SK-N-MC (cell line): Measurements from ENCODE around the gene ST7L.

Experiments used
- EZH2 ChIP-seq: fragments of 200-600 bp; sonication (generic); IDR thresholded peaks from one replicate; pipeline ENCODE4 v1.6.1; 2017; ENCODE audit warnings: antibody characterized with exemption
- POLR2AphosphoS5 ChIP-seq: IDR thresholded peaks from 2 replicates; pipeline ENCODE4 v1.6.1; 2012; ENCODE audit warnings: mild to moderate bottlenecking, low read depth, low read length, borderline replicate concordance

DNA sequence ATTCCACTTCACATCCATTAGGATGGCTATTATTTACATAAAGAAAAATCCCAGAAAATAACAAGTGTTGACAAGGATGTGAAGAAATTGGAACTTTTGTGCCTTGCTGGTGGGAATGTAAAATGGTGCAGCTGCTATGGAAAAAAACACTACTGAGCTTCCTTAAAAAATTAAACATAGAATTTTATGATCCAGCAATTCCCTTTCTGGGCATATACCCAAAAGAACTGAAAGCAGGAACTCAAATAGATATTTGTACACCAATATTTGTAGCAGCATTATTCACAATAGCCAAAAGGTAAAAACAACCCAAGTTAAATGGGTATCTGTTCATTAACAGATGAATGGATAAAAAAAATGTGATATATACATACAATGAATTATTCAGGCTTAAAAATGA, 64.5 kb downstream of the ST7L start:
- TF ChIP-seq EZH2 (no peak), POLR2AphosphoS5 (no peak)
